CD4-positive, alpha-beta T cell treated with Interleukin-6 for 4 hours (primary cell): ENCODE results near the gene ERN1.

ENCODE experiments used
- DNase-seq: peaks from one replicate; pipeline ENCODE4 v3.0.0-alpha.2; 2020; ENCODE audit warnings: mixed read lengths

The ERN1 gene

GRCh38 chr17:64056269-64057005 is 73.5 kb downstream of the ERN1 start:
- DNase-seq: peak; percentile 15

GRCh38 chr17:64055183-64056142 is 74.5 kb downstream of the ERN1 start:
- no peak for DNase-seq

- DNase-seq: no peak
Measured at GRCh38 chr17:64054304-64054703, 75.6 kb downstream of the ERN1 start.

- DNase-seq: no peak
Measured at GRCh38 chr17:64053101-64053500, 76.8 kb downstream of the ERN1 start.

GRCh38 chr17:64051153-64051552 is 78.8 kb downstream of the ERN1 start:
- DNase-seq: peak; percentile 24

- no peak for DNase-seq
Measured at GRCh38 chr17:64048805-64049204, 81.1 kb downstream of the ERN1 start.

- DNase-seq: no peak
Measured at GRCh38 chr17:64045176-64045575, 84.8 kb downstream of the ERN1 start.

GRCh38 chr17:64042700-64043485 is 87.1 kb downstream of the ERN1 start:
- DNase-seq: no peak

GRCh38 chr17:64041912-64042311 is 88.0 kb downstream of the ERN1 start:
- DNase-seq: no peak

- no peak for DNase-seq
Measured at GRCh38 chr17:64040206-64040605, 89.7 kb downstream of the ERN1 start.

GRCh38 chr17:64039106-64039400 is 90.9 kb downstream of the ERN1 start:
- DNase-seq: no peak

- no peak for DNase-seq
Measured at GRCh38 chr17:64038331-64039105, 91.4 kb downstream of the ERN1 start.

GRCh38 chr17:64037802-64038201 is 92.1 kb downstream of the ERN1 start:
- no peak for DNase-seq

- DNase-seq: no peak
Measured at GRCh38 chr17:64037180-64037579, 92.8 kb downstream of the ERN1 start.

- DNase-seq: no peak
Measured at GRCh38 chr17:64036198-64036922, 93.6 kb downstream of the ERN1 start.

GRCh38 chr17:64032081-64032480 is 97.9 kb downstream of the ERN1 start:
- no peak for DNase-seq

GRCh38 chr17:64028874-64029464 is 101.0 kb downstream of the ERN1 start:
- peak; percentile 82 for DNase-seq

- DNase-seq: peak; percentile 94
Measured at GRCh38 chr17:64025732-64026294, 104.1 kb downstream of the ERN1 start.

GRCh38 chr17:64024781-64025731 is 104.9 kb downstream of the ERN1 start:
- DNase-seq: peak; percentile 60

GRCh38 chr17:64024215-64024654 is 105.7 kb downstream of the ERN1 start:
- no peak for DNase-seq
